H1 (cell line): Measurements from ENCODE around the gene CALY. TPM values are rescaled to one million over a fixed set of nuclear protein-coding genes. Genes with fewer than 3 reads are reported as not detected.

Experiments used
- CTCF ChIA-PET: fragments of 300-600 bp; sonication (Branson Sonifier 250); formaldehyde crosslinking; loops from one replicate; lab custom pipeline; 2021; ENCODE audit not compliant: partially characterized antibody; lab: Charles Lee
- POLR2A ChIA-PET: fragments of 300-600 bp; sonication (Branson Sonifier 250); formaldehyde crosslinking; loops from one replicate; lab custom pipeline; 2021; ENCODE audit warnings: inconsistent platforms; ENCODE audit not compliant: partially characterized antibody; lab: Charles Lee
- DNase-seq, 2 experiments: peaks; one replicate each; pipeline versions ENCODE4 v3.0.0 to v3.0.0-alpha.2; 2010 to 2022; ENCODE audit warnings: low spot score in 2 of 2, low read depth in 1 of 2, mixed read lengths in 1 of 2
- FAIRE-seq: peaks from 2 replicates; lab custom pipeline; 2011; peaks lifted over from hg19 to GRCh38; lab: Jason Lieb, UNC
- H2AFZ ChIP-seq: 2 replicates; pipeline ENCODE4 v1.8.1; 2012; ENCODE audit warnings: low read length, inconsistent platforms
- H2AK5ac ChIP-seq: 2 replicates; pipeline ENCODE4 v1.6.1; 2013; ENCODE audit warnings: low read depth, low read length
- H2BK120ac ChIP-seq: replicated peaks from 2 replicates; pipeline ENCODE3; 2013; ENCODE audit warnings: low read depth, low read length, inconsistent platforms
- H2BK12ac ChIP-seq: 2 replicates; pipeline ENCODE4 v1.6.1; 2013; ENCODE audit warnings: low read depth, low read length
- H2BK15ac ChIP-seq: 2 replicates; pipeline ENCODE4 v1.6.1; 2013; ENCODE audit warnings: low read length
- H2BK20ac ChIP-seq: 2 replicates; pipeline ENCODE4 v1.6.1; 2013; ENCODE audit warnings: low read length
- H2BK5ac ChIP-seq: 2 replicates; pipeline ENCODE4 v1.6.1; 2013; ENCODE audit warnings: low read depth, low read length
- H3K14ac ChIP-seq: 2 replicates; pipeline ENCODE4 v1.6.1; 2013; ENCODE audit warnings: inconsistent platforms; ENCODE audit not compliant: insufficient read length
- H3K18ac ChIP-seq: 2 replicates; pipeline ENCODE4 v1.6.1; 2013; ENCODE audit warnings: low read length; ENCODE audit errors: extremely low read depth
- H3K23ac ChIP-seq: 2 replicates; pipeline ENCODE4 v1.6.1; 2013; ENCODE audit warnings: inconsistent platforms; ENCODE audit not compliant: insufficient read length
- H3K23me2 ChIP-seq: 2 replicates; pipeline ENCODE4 v1.6.1; 2013; ENCODE audit warnings: low read depth, low read length
- H3K27ac ChIP-seq: 2 replicates; pipeline ENCODE4 v1.6.1; 2011; ENCODE audit warnings: low read depth, low read length, inconsistent platforms
- H3K27me3 ChIP-seq, 4 experiments: replicated peaks in 1 of 4; 1 replicate in 1 of 4; 2 replicates in 3 of 4; pipeline versions ENCODE4 v1.6.1 to v1.8.1; 2011 to 2013; ENCODE audit warnings: low read length in 3 of 4, mild to moderate bottlenecking in 3 of 4, inconsistent platforms in 2 of 4, mixed read lengths in 2 of 4, moderate library complexity in 1 of 4; ENCODE audit not compliant: control insufficient read depth in 3 of 4, insufficient read depth in 3 of 4; ENCODE audit errors: extremely low read depth in 1 of 4
- H3K36me3 ChIP-seq, 4 experiments: 2 replicates each; pipeline versions ENCODE4 v1.6.1 to v1.8.1; 2011 to 2013; ENCODE audit warnings: mild to moderate bottlenecking in 4 of 4, low read length in 3 of 4, moderate library complexity in 2 of 4, control low read depth in 1 of 4, inconsistent platforms in 1 of 4; ENCODE audit not compliant: insufficient read depth in 4 of 4, control insufficient read depth in 2 of 4
- H3K4ac ChIP-seq: replicated peaks from 2 replicates; pipeline ENCODE3; 2013; ENCODE audit warnings: low read length, low read depth, mixed read lengths, inconsistent platforms; ENCODE audit not compliant: insufficient read length
- H3K4me1 ChIP-seq, 4 experiments: replicated peaks in 1 of 4; 1 replicate in 1 of 4; 2 replicates in 3 of 4; pipeline versions ENCODE4 v1.6.1 to v1.8.1; 2011 to 2013; ENCODE audit warnings: low read length in 3 of 4, inconsistent platforms in 2 of 4, mixed read lengths in 1 of 4; ENCODE audit not compliant: insufficient read depth in 4 of 4, control insufficient read depth in 3 of 4
- H3K4me2 ChIP-seq, 2 experiments: 2 replicates each; pipeline versions ENCODE4 v1.6.1 to v1.8.1; 2011 to 2013; ENCODE audit warnings: low read depth in 2 of 2, low read length in 2 of 2, control low read depth in 1 of 2, inconsistent platforms in 1 of 2, mild to moderate bottlenecking in 1 of 2; ENCODE audit not compliant: insufficient read depth in 1 of 2
- H3K4me3 ChIP-seq, 4 experiments: fragments of 200-600, 300-600 bp in 1 of 4; sonication (generic), shearing (Covaris generic), sonication (Bioruptor Twin) in 1 of 4; 2 replicates each; pipeline versions ENCODE4 v1.5.1 to v1.8.1; 2011 to 2016; ENCODE audit warnings: low read length in 4 of 4, low read depth in 3 of 4, control low read depth in 2 of 4, inconsistent platforms in 2 of 4, mild to moderate bottlenecking in 2 of 4, mixed read lengths in 1 of 4, moderate library complexity in 1 of 4; ENCODE audit not compliant: insufficient read depth in 2 of 4; ENCODE audit errors: extremely low read depth in 1 of 4
- H3K56ac ChIP-seq: replicated peaks from 2 replicates; pipeline ENCODE3; 2013; ENCODE audit warnings: low read depth, mild to moderate bottlenecking, mixed read lengths, low read length, inconsistent platforms; ENCODE audit not compliant: insufficient read length
- H3K79me1 ChIP-seq: 2 replicates; pipeline ENCODE4 v1.6.1; 2013; ENCODE audit warnings: low read depth, low read length, control low read depth
- H3K79me2 ChIP-seq, 2 experiments: 2 replicates each; pipeline versions ENCODE4 v1.6.1 to v1.8.1; 2012 to 2013; ENCODE audit warnings: low read length in 2 of 2, mild to moderate bottlenecking in 2 of 2, inconsistent platforms in 1 of 2; ENCODE audit not compliant: insufficient read depth in 2 of 2, control insufficient read depth in 1 of 2
- H3K9ac ChIP-seq, 4 experiments: replicated peaks in 1 of 4; 1 replicate in 1 of 4; 2 replicates in 3 of 4; pipeline versions ENCODE4 v1.6.1 to v1.8.1; 2011 to 2013; ENCODE audit warnings: low read depth in 3 of 4, low read length in 3 of 4, control low read depth in 2 of 4, mild to moderate bottlenecking in 2 of 4, moderate library complexity in 2 of 4, inconsistent platforms in 1 of 4; ENCODE audit errors: extremely low read depth in 1 of 4
- H3K9me3 ChIP-seq, 2 experiments: 2 replicates each; pipeline versions ENCODE4 v1.6.1 to v1.8.1; 2012 to 2013; ENCODE audit warnings: mild to moderate bottlenecking in 2 of 2, moderate library complexity in 2 of 2, control low read depth in 1 of 2, inconsistent platforms in 1 of 2, low read depth in 1 of 2, low read length in 1 of 2, mixed read lengths in 1 of 2; ENCODE audit not compliant: insufficient read depth in 2 of 2
- H4K20me1 ChIP-seq, 2 experiments: replicated peaks in 1 of 2; 2 replicates each; pipeline versions ENCODE3 to v1.8.1; 2011 to 2013; ENCODE audit warnings: inconsistent platforms in 2 of 2, low read length in 2 of 2, mild to moderate bottlenecking in 1 of 2; ENCODE audit not compliant: insufficient read depth in 2 of 2, control insufficient read depth in 1 of 2
- H4K5ac ChIP-seq: 2 replicates; pipeline ENCODE4 v1.6.1; 2013; ENCODE audit warnings: low read length, low read depth, mixed read lengths, inconsistent platforms; ENCODE audit not compliant: insufficient read length
- H4K8ac ChIP-seq: 2 replicates; pipeline ENCODE4 v1.8.0; 2013; ENCODE audit warnings: mild to moderate bottlenecking, moderate library complexity, low read length, inconsistent platforms; ENCODE audit not compliant: insufficient read depth; ENCODE audit errors: extremely low read depth
- H4K91ac ChIP-seq: replicated peaks from 2 replicates; pipeline ENCODE3; 2013; ENCODE audit warnings: low read length, mixed read lengths, inconsistent platforms; ENCODE audit not compliant: insufficient read length
- BCL11A ChIP-seq, 2 experiments: IDR thresholded peaks; one replicate each; pipeline ENCODE4 v1.6.1; 2011; ENCODE audit warnings: low read depth in 2 of 2, low read length in 2 of 2, mild to moderate bottlenecking in 2 of 2
- CBX5 ChIP-seq: fragments of 300-800, 300-1000 bp; sonication (generic); IDR thresholded peaks from 2 replicates; pipeline ENCODE4 v1.7.1; 2016; ENCODE audit warnings: antibody characterized with exemption, low read length, low read depth
- EGR1 ChIP-seq: IDR thresholded peaks from 2 replicates; pipeline ENCODE4 v1.6.1; 2011; ENCODE audit warnings: low read depth, low read length, borderline replicate concordance
- PHF8 ChIP-seq: fragments of 200-600 bp; sonication (generic); conservative IDR thresholded peaks from 2 replicates; pipeline ENCODE4 v1.7.1; 2012; ENCODE audit warnings: low read depth, mild to moderate bottlenecking, inconsistent platforms, low read length, moderate library complexity
- POLR2A ChIP-seq, 2 experiments: IDR thresholded peaks; 1 replicate in 1 of 2; 2 replicates in 1 of 2; pipeline ENCODE4 v1.6.1; 2011; ENCODE audit warnings: low read depth in 2 of 2, low read length in 2 of 2, mild to moderate bottlenecking in 2 of 2; ENCODE audit errors: control extremely low read depth in 1 of 2
- SUZ12 ChIP-seq: fragments of 200-600 bp; sonication (generic); IDR thresholded peaks from 2 replicates; pipeline ENCODE4 v1.6.1; 2012; ENCODE audit warnings: mild to moderate bottlenecking, inconsistent platforms, low read length, moderate library complexity, mixed read lengths
- WGBS, 2 experiments: shearing (Covaris generic) in 1 of 2; methylation state at CpG; one replicate each; pipeline versions ENCODE4 v1.1.6 to v1.1.7; 2013 to 2015; ENCODE audit warnings: low lambda C conversion rate in 2 of 2, mixed read lengths in 2 of 2, inconsistent platforms in 1 of 2, low coverage in 1 of 2, missing lambda C conversion rate in 1 of 2; ENCODE audit not compliant: insufficient replicate concordance in 2 of 2, insufficient coverage in 1 of 2, insufficient read length in 1 of 2; ENCODE audit errors: extremely low coverage in 1 of 2, missing lambda C conversion rate in 1 of 2; 5-methylcytosine and 5-hydroxymethylcytosine counted together
- polyA plus RNA-seq, 7 experiments: library from polyadenylated mRNA; depleted of rRNA in 3 of 7; stranded (reverse) in 5 of 7; unstranded in 2 of 7; fragments of >200 nt in 5 of 7; fragments of 200-250 nt in 2 of 7; gene quantifications; 1 replicate in 5 of 7; 2 replicates in 1 of 7; 4 replicates in 1 of 7; pipeline versions ENCODE4 v1.2.1 to v1.2.3, GENCODE V29; 2011 to 2013; ENCODE audit warnings: missing spikeins in 2 of 7, mixed read lengths in 2 of 7
- total RNA-seq: library from RNA; stranded (reverse); fragmentation: NEBNext Ultra II Directional; extraction: Animal tissue kit (Norgen Biotek cat#: 25700); gene quantifications from 2 replicates; pipeline ENCODE4 v1.2.1, GENCODE V29; 2021
- TF ChIP-seq, protein P1 (sequence below): IDR thresholded peaks from 2 replicates; pipeline ENCODE4 v1.6.1; 2012; ENCODE audit warnings: inconsistent platforms

The CALY gene
- total and polyA plus RNA-seq, 2 of the 8 experiments (the other 6 are each of a cell fraction or from before 2014, with no cell fraction given): 1.3 to 1.5 TPM

DNA sequence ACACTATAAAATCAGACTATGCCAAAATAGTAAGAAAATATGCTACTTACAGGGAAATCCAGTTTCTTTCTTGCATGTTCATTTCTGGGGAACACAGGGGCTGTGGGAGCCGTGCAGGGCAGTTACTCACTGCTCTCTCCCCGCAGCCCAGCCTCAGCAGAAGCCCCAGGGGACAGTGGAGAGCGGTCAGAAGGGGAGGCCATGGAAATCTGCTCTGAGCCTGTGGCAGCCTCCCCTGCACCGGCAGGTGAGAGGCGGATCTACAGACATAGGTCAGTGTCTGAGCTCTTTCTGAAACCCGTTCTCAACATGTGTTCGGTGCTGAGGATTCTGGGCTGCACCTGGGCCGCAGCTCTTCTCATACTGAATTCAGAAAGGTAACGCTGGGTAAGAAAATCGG, 25.1 kb downstream of the CALY start:
- Histone ChIP-seq H3K4ac (no peak overlapping the region), H3K14ac (no peak overlapping the region), H2AFZ (no peak overlapping the region), H3K27me3 (no peaks in the 10 kb centered on the region), H2BK15ac (no peak overlapping the region), H3K36me3 (peaks cover 4 to 22% (median 6%) of the 10 kb centered on the region in 4 experiments; a peak in 7 of 8 replicates), H2BK20ac (no peak overlapping the region), H3K23ac (no peak overlapping the region), H3K4me3 (no peak overlapping the region), H3K18ac (no peak overlapping the region), H3K79me2 (peaks cover 3 to 17% of the 10 kb centered on the region in 2 experiments; a peak in 3 of 4 replicates), H2BK12ac (no peak overlapping the region), H4K20me1 (peaks cover 5 to 12% of the 10 kb centered on the region in 2 experiments), H4K5ac (no peak overlapping the region), H4K8ac (no peak overlapping the region; the same call in 1 of the 2 replicates), H2BK5ac (no peak overlapping the region), H3K9ac (no peak overlapping the region), H3K79me1 (peaks cover 14% of the 10 kb centered on the region), H3K23me2 (peaks cover 10% of the 10 kb centered on the region; the same call in 1 of the 2 replicates), H3K4me2 (no peak overlapping the region), H3K4me1 (peaks cover 0 to 6% (median 4%) of the 10 kb centered on the region in 4 experiments; a peak in 4 of 7 replicates), H3K9me3 (no peaks in the 10 kb centered on the region), H2BK120ac (no peak overlapping the region), H3K56ac (no peak overlapping the region), H2AK5ac (no peak overlapping the region), H3K27ac (no peak overlapping the region), H4K91ac (no peak overlapping the region)
- TF ChIP-seq PHF8: no peak
- no peak for TF ChIP-seq SUZ12
- TF ChIP-seq BCL11A (IDR thresholded peaks at IDR 0.05; ENCODE audit: low read depth in 2 of 2, low read length in 2 of 2): no peak
- no peak for TF ChIP-seq POLR2A (IDR thresholded peaks at IDR 0.05; ENCODE audit: control extremely low read depth in 1 of 2, low read depth in 2 of 2, low read length in 2 of 2)
- no peak for TF ChIP-seq EGR1
- TF ChIP-seq CBX5: no peak
- TF ChIP-seq, protein P1, sequence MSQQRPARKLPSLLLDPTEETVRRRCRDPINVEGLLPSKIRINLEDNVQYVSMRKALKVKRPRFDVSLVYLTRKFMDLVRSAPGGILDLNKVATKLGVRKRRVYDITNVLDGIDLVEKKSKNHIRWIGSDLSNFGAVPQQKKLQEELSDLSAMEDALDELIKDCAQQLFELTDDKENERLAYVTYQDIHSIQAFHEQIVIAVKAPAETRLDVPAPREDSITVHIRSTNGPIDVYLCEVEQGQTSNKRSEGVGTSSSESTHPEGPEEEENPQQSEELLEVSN: no peak
- CTCF ChIA-PET: interaction anchor here (0.8 to 1.1 kb wide), 2 partner anchors 12 to 16 kb away, joined by 3 read pairs; no protein-coding TSS in a partner anchor
- DNase-seq: no peak
- WGBS, 2 experiments: 84% methylated on average over 10 of the region's 10 CpGs; no CpG with 5 or more reads in 1 of the 2 experiments
- FAIRE-seq: no peak
- POLR2A ChIA-PET: interaction anchor here (0.7 to 1.6 kb wide), 2 partner anchors 13 to 46 kb away, joined by 3 to 6 read pairs; partner anchors contain the start of gene FUOM
